Measurements from ENCODE around the gene GAP43. TPM values are rescaled to one million over a fixed set of nuclear protein-coding genes. Genes with fewer than 3 reads are reported as not detected.

Gene GAP43
- total and polyA plus RNA-seq, 2 of the 13 experiments (the other 11 are each of a cell fraction or from before 2014, with no cell fraction given): not detected

- TF ChIP-seq AHDC1 (CRISPR knock-in tag; IDR thresholded peaks at IDR 0.05; ENCODE audit: borderline replicate concordance): no peak
- TF ChIP-seq MAFK (conservative IDR thresholded peaks at IDR 0.05 in 1 of 2, IDR thresholded peaks at IDR 0.05 in 1 of 2; ENCODE audit: low read length in 2 of 2): no peak
- TF ChIP-seq MLLT10 (CRISPR knock-in tag; IDR thresholded peaks at IDR 0.05): no peak
Measured at GRCh38 chr3:115709931-115710330, 86.6 kb downstream of the GAP43 start (continued).

GRCh38 chr3:115710799-115711198, 87.5 kb downstream of the GAP43 start:
- intact Hi-C loops (cut with micrococcal nuclease; ENCODE audit: unreplicated experiment): no loop called here
- Histone ChIP-seq H3K27ac (ENCODE audit: extremely low read length, insufficient read depth, low read length) (no peak overlapping the region), H3K27me3 (ENCODE audit: control insufficient read depth in 1 of 2, insufficient read depth in 2 of 2, low read length in 2 of 2) (no peaks in the 10 kb centered on the region; a peak in 1 of 5 replicates), H3K36me3 (replicated peaks in 1 of 2; ENCODE audit: control insufficient read depth in 1 of 2, insufficient read depth in 2 of 2, low read length in 2 of 2) (no peaks in the 10 kb centered on the region), H3K9ac (ENCODE audit: insufficient read depth, low read depth, low read length) (no peak overlapping the region), H3K4me2 (ENCODE audit: low read depth, low read length) (no peak overlapping the region), H4K20me1 (ENCODE audit: insufficient read depth, low read length) (no peaks in the 10 kb centered on the region), H2AFZ (ENCODE audit: low read length) (no peak overlapping the region), H3K4me1 (ENCODE audit: insufficient read depth, low read length) (peaks cover 24% of the 10 kb centered on the region), H3K9me3 (ENCODE audit: low read length) (no peaks in the 10 kb centered on the region), H3K4me3 (replicated peaks in 1 of 3; ENCODE audit: insufficient read depth in 1 of 3, low read depth in 2 of 3, low read length in 3 of 3) (no peak overlapping the region), H3K79me2 (ENCODE audit: insufficient read depth, low read length) (no peaks in the 10 kb centered on the region)
- DNase-seq (ENCODE audit: low spot score) (no peak), ATAC-seq (no peak), FAIRE-seq (no peak)
- no TSS peak for BruUV-seq (replicated peaks)
- POLR2A ChIA-PET: no interaction called here
- WGBS (ENCODE audit: low lambda C conversion rate): 69% methylated on average over 2 of the region's 2 CpGs
- CTCF ChIA-PET (ENCODE audit: low intra/inter-chr PET ratio, low total read pairs): no interaction called here
- in situ Hi-C loops (cut with HindIII; ENCODE audit: extremely low pct_ligation_motif_present, low pct_unique_long_range_greater_than_20kb): no loop called here
- TF ChIP-seq CSRNP1 (CRISPR knock-in tag; IDR thresholded peaks at IDR 0.05): no peak
- TF ChIP-seq HOXA5 (CRISPR knock-in tag; IDR thresholded peaks at IDR 0.05): no peak
- TF ChIP-seq KAT7 (CRISPR knock-in tag; IDR thresholded peaks at IDR 0.05; ENCODE audit: borderline replicate concordance): no peak
- no peak for TF ChIP-seq THAP8 (CRISPR knock-in tag; IDR thresholded peaks at IDR 0.05; ENCODE audit: borderline replicate concordance)
- no peak for TF ChIP-seq ZNF367 (CRISPR knock-in tag; IDR thresholded peaks at IDR 0.05; ENCODE audit: borderline replicate concordance)
- no peak for TF ChIP-seq CHD4 (IDR thresholded peaks at IDR 0.05; ENCODE audit: borderline replicate concordance, low read length)
- TF ChIP-seq ZBTB37 (CRISPR knock-in tag; IDR thresholded peaks at IDR 0.05): no peak
- no peak for TF ChIP-seq MATR3 (CRISPR knock-in tag; IDR thresholded peaks at IDR 0.05)
- no peak for TF ChIP-seq MTA1 (CRISPR knock-in tag; IDR thresholded peaks at IDR 0.05; ENCODE audit: borderline replicate concordance)
- no peak for TF ChIP-seq TFDP1 (CRISPR knock-in tag; IDR thresholded peaks at IDR 0.05; ENCODE audit: borderline replicate concordance)
